AG20443 (cell line): ENCODE data around the gene NRF1.
"Not testable (repeated sequence)": the region's sequence is repeated elsewhere in the genome, so short reads cannot be mapped to it uniquely, and the experiment has no call there.

Experiments used
- DNase-seq: peaks from one replicate; pipeline ENCODE4 v3.0.0; 2012; ENCODE audit warnings: low spot score, mixed read lengths

NRF1 gene

GRCh38 chr7:129607471-129608120 is 3.9 kb upstream of the NRF1 start:
- peak; percentile 61 for DNase-seq

GRCh38 chr7:129609666-129610065 is 1.9 kb upstream of the NRF1 start:
- peak; percentile 40 for DNase-seq

GRCh38 chr7:129610709-129611245 is 743 bp upstream of the NRF1 start:
- no peak for DNase-seq

GRCh38 chr7:129612112-129613015 is 844 bp downstream of the NRF1 start:
- DNase-seq: peak; percentile 33

GRCh38 chr7:129613016-129613337 is 1.5 kb downstream of the NRF1 start:
- peak; percentile 18 for DNase-seq

GRCh38 chr7:129615018-129615417 is 3.5 kb downstream of the NRF1 start:
- no peak for DNase-seq

GRCh38 chr7:129616530-129616929 is 5.0 kb downstream of the NRF1 start:
- DNase-seq: no peak

- DNase-seq: no peak
These were observed 5.7 kb downstream of the NRF1 start for GRCh38 chr7:129617178-129617577.

GRCh38 chr7:129617652-129618051 is 6.1 kb downstream of the NRF1 start:
- DNase-seq: no peak

GRCh38 chr7:129626896-129627295 is 15.4 kb downstream of the NRF1 start:
- DNase-seq: no peak

GRCh38 chr7:129630341-129630740 is 18.8 kb downstream of the NRF1 start:
- DNase-seq: no peak

GRCh38 chr7:129634361-129635034 is 23.0 kb downstream of the NRF1 start:
- DNase-seq: no peak

- DNase-seq: peak; percentile 85
These were observed 23.9 kb downstream of the NRF1 start for GRCh38 chr7:129635300-129636029.

- DNase-seq: not testable (repeated sequence)
These were observed 24.6 kb downstream of the NRF1 start for GRCh38 chr7:129636030-129636550.

- DNase-seq: no peak
These were observed 25.1 kb downstream of the NRF1 start for GRCh38 chr7:129636641-129637040.

- no peak for DNase-seq
These were observed 28.9 kb downstream of the NRF1 start for GRCh38 chr7:129640400-129640799.

GRCh38 chr7:129642871-129643549 is 31.5 kb downstream of the NRF1 start:
- no peak for DNase-seq

- no peak for DNase-seq
These were observed 32.1 kb downstream of the NRF1 start for GRCh38 chr7:129643550-129644170.

- peak; percentile 39 for DNase-seq
These were observed 33.2 kb downstream of the NRF1 start for GRCh38 chr7:129644634-129645230.

- DNase-seq: no peak
These were observed 35.0 kb downstream of the NRF1 start for GRCh38 chr7:129646369-129647021.
